Mammary epithelial cell (primary cell): Measurements from ENCODE around the gene KCND1.

ENCODE experiments used
- EZH2 ChIP-seq: IDR thresholded peaks from 2 replicates; pipeline ENCODE4 v1.6.1; 2012; ENCODE audit warnings: low read length, inconsistent platforms, borderline replicate concordance
- TF ChIP-seq, protein P1 (sequence below), 2 donors: IDR thresholded peaks in 1 of 2; conservative IDR thresholded peaks in 1 of 2; 2 replicates each; pipeline ENCODE4 v1.5.1; 2011 to 2012; ENCODE audit warnings: inconsistent platforms in 2 of 2, low read length in 2 of 2, mild to moderate bottlenecking in 2 of 2, control low read depth in 1 of 2, low read depth in 1 of 2; ENCODE audit not compliant: insufficient read depth in 1 of 2; ENCODE audit errors: extremely low read depth in 1 of 2

DNA sequence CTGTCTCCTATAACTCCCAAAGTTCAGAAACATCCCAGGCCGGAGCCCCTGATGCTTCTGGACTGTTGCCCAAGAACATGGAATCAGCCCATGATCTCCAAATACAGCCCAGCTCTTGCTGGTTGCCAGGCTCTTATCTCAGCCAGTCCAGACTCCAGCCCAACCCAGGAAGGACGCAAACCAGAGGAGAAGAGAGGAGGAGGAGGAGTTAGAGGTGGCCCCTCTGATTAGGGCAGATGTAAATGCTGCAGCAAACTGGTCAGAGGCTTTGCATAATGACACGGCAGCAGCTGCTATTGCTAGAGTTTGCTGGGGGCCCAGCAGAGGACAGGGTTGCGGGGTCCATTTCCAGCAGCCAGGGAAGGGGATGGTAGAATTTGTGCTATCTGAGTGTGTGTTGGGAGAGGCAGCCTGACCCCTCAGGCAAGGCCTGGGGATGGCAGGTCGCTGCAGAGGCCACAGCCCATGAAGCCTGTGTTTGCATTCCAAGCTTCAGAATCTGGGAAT is 10.0 kb downstream of the KCND1 start:
- TF ChIP-seq, protein P1, sequence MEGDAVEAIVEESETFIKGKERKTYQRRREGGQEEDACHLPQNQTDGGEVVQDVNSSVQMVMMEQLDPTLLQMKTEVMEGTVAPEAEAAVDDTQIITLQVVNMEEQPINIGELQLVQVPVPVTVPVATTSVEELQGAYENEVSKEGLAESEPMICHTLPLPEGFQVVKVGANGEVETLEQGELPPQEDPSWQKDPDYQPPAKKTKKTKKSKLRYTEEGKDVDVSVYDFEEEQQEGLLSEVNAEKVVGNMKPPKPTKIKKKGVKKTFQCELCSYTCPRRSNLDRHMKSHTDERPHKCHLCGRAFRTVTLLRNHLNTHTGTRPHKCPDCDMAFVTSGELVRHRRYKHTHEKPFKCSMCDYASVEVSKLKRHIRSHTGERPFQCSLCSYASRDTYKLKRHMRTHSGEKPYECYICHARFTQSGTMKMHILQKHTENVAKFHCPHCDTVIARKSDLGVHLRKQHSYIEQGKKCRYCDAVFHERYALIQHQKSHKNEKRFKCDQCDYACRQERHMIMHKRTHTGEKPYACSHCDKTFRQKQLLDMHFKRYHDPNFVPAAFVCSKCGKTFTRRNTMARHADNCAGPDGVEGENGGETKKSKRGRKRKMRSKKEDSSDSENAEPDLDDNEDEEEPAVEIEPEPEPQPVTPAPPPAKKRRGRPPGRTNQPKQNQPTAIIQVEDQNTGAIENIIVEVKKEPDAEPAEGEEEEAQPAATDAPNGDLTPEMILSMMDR (conservative IDR thresholded peaks at IDR 0.05 in 1 of 2, IDR thresholded peaks at IDR 0.05 in 1 of 2; ENCODE audit: extremely low read depth in 1 of 2, insufficient read depth in 1 of 2, low read depth in 1 of 2, low read length in 2 of 2) = no peak
- no peak for TF ChIP-seq EZH2
